GM12878 (cell line): ENCODE data around the gene VTA1. TPM values are rescaled to one million over a fixed set of nuclear protein-coding genes. Genes with fewer than 3 reads are reported as not detected.

Source experiments
- ATAC-seq: fragments of 200-7000 bp; cut with Tn5 transposase; 3 replicates; pipeline ENCODE4 v1.9.1; 2020; ENCODE audit warnings: mild to moderate bottlenecking, moderate library complexity
- BruUV-seq: library from RNA; stranded (reverse); fragments of 400-500 nt; replicated peaks from 2 replicates; lab custom pipeline; 2021; lab: Mats Ljungman, UMichigan
- CTCF ChIA-PET: fragments of 300-600 bp; sonication (Branson Sonifier 250); formaldehyde crosslinking; extraction: SDS; loops from one replicate; lab custom pipeline; 2021; ENCODE audit warnings: inconsistent platforms; lab: Yijun Ruan, JAX
- POLR2A ChIA-PET: fragments of 350-600 bp; formaldehyde crosslinking; extraction: SDS; loops from one replicate; lab custom pipeline; 2021; ENCODE audit warnings: inconsistent platforms; lab: Charles Lee
- RAD21 ChIA-PET: fragments of 300-600 bp; sonication (Branson Sonifier 250); formaldehyde crosslinking; loops from one replicate; lab custom pipeline; 2023; ENCODE audit warnings: antibody characterized with exemption; ENCODE audit not compliant: unreplicated experiment; lab: Charles Lee
- SMC1A ChIA-PET: fragments of 300-600 bp; sonication (Branson Sonifier 250); formaldehyde crosslinking; loops from one replicate; lab custom pipeline; 2023; ENCODE audit not compliant: unreplicated experiment, uncharacterized antibody; lab: Charles Lee
- DNase-seq: peaks from one replicate; pipeline ENCODE4 v3.0.0-alpha.2; 2011; ENCODE audit warnings: low read depth, low spot score
- FAIRE-seq: peaks from 3 replicates; lab custom pipeline; 2011; peaks lifted over from hg19 to GRCh38; lab: Jason Lieb, UNC
- H2AFZ ChIP-seq: 2 replicates; pipeline ENCODE4 v1.6.0; 2011; ENCODE audit warnings: low read depth, low read length, control low read depth; ENCODE audit not compliant: control insufficient read depth
- H3K27ac ChIP-seq: 2 replicates; pipeline ENCODE4 v1.5.1; 2011; ENCODE audit warnings: control low read depth; ENCODE audit not compliant: control insufficient read depth, insufficient read depth
- H3K27me3 ChIP-seq, 2 experiments: replicated peaks in 1 of 2; 2 replicates each; pipeline versions ENCODE4 v1.6.0 to v1.6.1; 2011; ENCODE audit warnings: low read length in 1 of 2; ENCODE audit not compliant: control insufficient read depth in 2 of 2, insufficient read depth in 2 of 2
- H3K36me3 ChIP-seq, 2 experiments: 2 replicates each; pipeline ENCODE4 v1.5.1; 2011; ENCODE audit warnings: low read length in 1 of 2; ENCODE audit not compliant: control insufficient read depth in 2 of 2, insufficient read depth in 2 of 2
- H3K4me1 ChIP-seq: 2 replicates; pipeline ENCODE4 v1.6.1; 2011; ENCODE audit warnings: mild to moderate bottlenecking, low read length, moderate library complexity, mixed read lengths; ENCODE audit not compliant: control insufficient read depth, insufficient read depth
- H3K4me2 ChIP-seq: 2 replicates; pipeline ENCODE4 v1.6.0; 2011; ENCODE audit warnings: control low read depth; ENCODE audit not compliant: control insufficient read depth, insufficient read depth
- H3K4me3 ChIP-seq: fragments of 200-600 bp; sonication (generic); 2 replicates; pipeline ENCODE4 v1.5.1; 2016
- H3K79me2 ChIP-seq: 2 replicates; pipeline ENCODE4 v1.6.0; 2011; ENCODE audit warnings: low read length; ENCODE audit not compliant: control insufficient read depth, insufficient read depth
- H3K9ac ChIP-seq: 2 replicates; pipeline ENCODE4 v1.8.0; 2011; ENCODE audit warnings: low read length, control low read depth, mixed read lengths; ENCODE audit not compliant: control insufficient read depth, insufficient read depth
- H3K9me3 ChIP-seq: replicated peaks from 3 replicates; pipeline ENCODE4 v1.5.1; 2011; ENCODE audit warnings: mild to moderate bottlenecking, low read length; ENCODE audit not compliant: control insufficient read depth, insufficient read depth
- H4K20me1 ChIP-seq: 2 replicates; pipeline ENCODE4 v1.6.0; 2011; ENCODE audit not compliant: control insufficient read depth, insufficient read depth
- CBX5 ChIP-seq: sonication (generic); IDR thresholded peaks from 2 replicates; pipeline ENCODE4 v1.6.1; 2016; ENCODE audit warnings: low read depth, moderate library complexity, mild to moderate bottlenecking, inconsistent platforms
- IRF5 ChIP-seq: fragments of 450-650 bp; IDR thresholded peaks from 2 replicates; pipeline ENCODE4 v1.6.1; 2017; ENCODE audit warnings: borderline replicate concordance
- POLR2AphosphoS5 ChIP-seq: IDR thresholded peaks from 2 replicates; pipeline ENCODE4 v1.6.1; 2011; ENCODE audit warnings: mild to moderate bottlenecking, low read length, inconsistent platforms
- SIN3A ChIP-seq: IDR thresholded peaks from 2 replicates; pipeline ENCODE4 v1.6.1; 2012; ENCODE audit warnings: low read depth, low read length, improper control_type of control experiment
- SIX5 ChIP-seq: IDR thresholded peaks from 2 replicates; pipeline ENCODE4 v1.6.1; 2011; ENCODE audit warnings: mild to moderate bottlenecking, low read depth, low read length, moderate library complexity; ENCODE audit not compliant: severe bottlenecking
- SMARCA5 ChIP-seq: fragments of 450-650 bp; IDR thresholded peaks from 2 replicates; pipeline ENCODE4 v1.6.1; 2017; ENCODE audit warnings: mild to moderate bottlenecking
- SP1 ChIP-seq: IDR thresholded peaks from one replicate; pipeline ENCODE4 v1.6.1; 2011; ENCODE audit warnings: low read depth, low read length
- TARDBP ChIP-seq: IDR thresholded peaks from 2 replicates; pipeline ENCODE4 v1.6.1; 2016; ENCODE audit warnings: borderline replicate concordance
- YY1 ChIP-seq: IDR thresholded peaks from 2 replicates; pipeline ENCODE4 v1.6.1; 2011; ENCODE audit warnings: low read depth, mild to moderate bottlenecking, low read length
- ZBTB40 ChIP-seq: fragments of 450-650 bp; IDR thresholded peaks from 2 replicates; pipeline ENCODE4 v1.6.1; 2016; ENCODE audit warnings: mild to moderate bottlenecking, moderate library complexity, borderline replicate concordance
- WGBS: methylation state at CpG from one replicate; pipeline ENCODE4 v1.1.6; 2016; ENCODE audit warnings: low lambda C conversion rate; ENCODE audit not compliant: insufficient replicate concordance, insufficient coverage; ENCODE audit errors: missing lambda C conversion rate; 5-methylcytosine and 5-hydroxymethylcytosine counted together
- in situ Hi-C: fragments of 300-500 bp; cut with MboI; formaldehyde crosslinking; loops from 9 replicates; pipeline ENCODE4 v1.14.3; 2018; ENCODE audit warnings: mixed read lengths
- intact Hi-C: fragments of 100-400 bp; cut with micrococcal nuclease; formaldehyde crosslinking; loops from one replicate; pipeline ENCODE4 v1.14.2; 2022; ENCODE audit not compliant: unreplicated experiment
- polyA plus RNA-seq, 11 experiments: library from polyadenylated mRNA; depleted of rRNA in 4 of 11; unstranded in 6 of 11; stranded (reverse) in 5 of 11; fragments of >200 nt; fragmentation: Nextera tagmentation in 4 of 11; fragmentation: Illumina TruSeq in 1 of 11; extraction: Ambion mirVana in 4 of 11; extraction: Trizol in 1 of 11; gene quantifications; 1 replicate in 1 of 11; 2 replicates in 10 of 11; pipeline versions ENCODE4 v1.2.1 to v1.2.3, GENCODE V29; 2011 to 2016; ENCODE audit warnings: inconsistent platforms in 2 of 11, missing spikeins in 2 of 11, low read depth in 1 of 11
- total RNA-seq, 4 experiments: library from RNA; depleted of rRNA in 3 of 4; stranded (reverse); fragments of >200 nt in 3 of 4; fragmentation: Illumina TruSeq in 1 of 4; extraction: Trizol in 1 of 4; gene quantifications; 2 replicates each; pipeline versions ENCODE4 v1.2.1 to v1.2.3, GENCODE V29; 2013 to 2021

The VTA1 gene
- total and polyA plus RNA-seq, 10 of the 15 experiments (the other 5 are each of a cell fraction or from before 2014, with no cell fraction given), result 48.3 to 126 (median 90.7) TPM

- Histone ChIP-seq H3K9ac (no peak overlapping the region), H3K4me3 (no peak overlapping the region)
- BruUV-seq, result no TSS peak
- in situ Hi-C loops, result no loop called here
- 100% methylated on average over 2 of the region's 2 CpGs for WGBS
- ATAC-seq, result no peak
- ChIA-PET CTCF (interaction anchor here (1.5 kb wide), 1 partner anchor 11 kb away, joined by 4 read pairs; no protein-coding TSS in a partner anchor), SMC1A (interaction anchor here (1.0 kb wide), 1 partner anchor 15 kb away, joined by 3 read pairs; no protein-coding TSS in a partner anchor)
- TF ChIP-seq YY1 (no peak), SMARCA5 (no peak), CBX5 (no peak), SP1 (no peak), TARDBP (no peak), POLR2AphosphoS5 (no peak), SIX5 (no peak), ZBTB40 (no peak), IRF5 (no peak), SIN3A (no peak)
- TF ChIP-seq, all 136 proteins: peak for 0
- Histone ChIP-seq H3K79me2 (no peaks in the 10 kb centered on the region), H2AFZ (no peak overlapping the region), H3K36me3 (no peaks in the 10 kb centered on the region), H3K4me1 (no peaks in the 10 kb centered on the region), H3K27me3 (no peaks in the 10 kb centered on the region), H3K9me3 (no peaks in the 10 kb centered on the region), H3K27ac (no peak overlapping the region), H3K4me2 (no peak overlapping the region), H4K20me1 (no peaks in the 10 kb centered on the region)
- no peak for DNase-seq
- ChIA-PET RAD21 (no interaction called here), POLR2A (no interaction called here)
- no peak for FAIRE-seq
- intact Hi-C loops, result no loop called here
Observed at GRCh38 chr6:142189057-142189456, 42.0 kb downstream of the VTA1 start.
